Measurements from ENCODE around the gene CCDC178.
"Not testable (repeated sequence)": the region's sequence is repeated elsewhere in the genome, so short reads cannot be mapped to it uniquely, and the experiment has no call there.

CCDC178 gene

DNA sequence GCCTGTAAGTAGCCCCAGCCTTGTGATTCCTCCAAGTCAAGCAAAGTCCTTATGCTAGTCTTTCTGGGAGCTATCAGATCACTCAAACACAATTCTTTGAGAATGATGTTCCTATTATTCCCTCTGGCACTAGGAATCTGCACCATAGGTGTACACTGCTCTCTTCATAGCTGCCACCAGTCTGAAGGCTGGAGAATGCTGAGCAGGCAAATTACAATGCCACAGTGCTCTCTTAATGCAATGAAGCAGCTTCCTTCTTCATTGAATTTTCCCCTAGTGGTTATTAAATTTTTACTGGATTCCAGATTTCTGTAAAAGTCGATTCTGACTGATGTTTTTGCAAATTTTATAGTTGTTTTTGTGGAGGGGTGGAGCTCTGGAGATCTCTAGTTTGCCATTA is 84.8 kb downstream of the CCDC178 start:
- no peak for DNase-seq

DNA sequence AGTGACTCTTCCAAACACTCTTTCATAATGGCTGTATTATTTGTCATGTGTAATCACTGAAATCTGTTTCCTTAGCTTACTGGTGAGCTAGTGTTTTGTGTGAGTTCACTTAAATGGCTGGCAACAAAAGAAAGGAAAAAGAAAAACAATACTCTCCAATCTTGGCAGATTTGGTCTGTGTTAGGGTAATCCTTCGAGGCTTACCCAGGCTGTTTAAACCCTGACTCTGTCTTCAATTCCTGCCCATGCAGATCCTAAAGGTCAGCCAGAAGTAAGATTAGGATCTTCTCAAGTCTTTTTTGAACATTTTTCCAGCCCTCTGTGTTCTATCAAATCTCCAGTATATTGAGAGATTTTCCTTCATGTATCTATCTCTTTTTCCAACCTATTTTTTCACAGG is 85.3 kb downstream of the CCDC178 start:
- DNase-seq = no peak

DNA sequence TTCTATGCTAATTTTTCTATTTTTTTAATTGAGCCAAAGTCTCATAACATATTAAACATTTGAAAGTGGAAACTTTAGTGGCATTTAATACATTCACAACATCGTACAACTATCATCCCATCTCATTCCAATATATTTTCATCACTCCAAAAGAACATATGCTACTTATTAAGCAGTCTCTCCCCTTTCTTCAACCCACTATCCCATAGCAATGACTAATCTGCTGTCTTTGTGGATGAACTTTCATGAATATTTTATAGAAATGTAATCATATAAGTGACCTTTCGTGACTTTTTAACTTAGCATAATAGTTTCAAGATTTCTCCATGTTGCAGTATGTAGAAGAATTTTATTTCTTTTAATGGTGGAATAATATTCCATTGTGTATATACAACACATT is 90.3 kb downstream of the CCDC178 start:
- no peak for DNase-seq

DNA sequence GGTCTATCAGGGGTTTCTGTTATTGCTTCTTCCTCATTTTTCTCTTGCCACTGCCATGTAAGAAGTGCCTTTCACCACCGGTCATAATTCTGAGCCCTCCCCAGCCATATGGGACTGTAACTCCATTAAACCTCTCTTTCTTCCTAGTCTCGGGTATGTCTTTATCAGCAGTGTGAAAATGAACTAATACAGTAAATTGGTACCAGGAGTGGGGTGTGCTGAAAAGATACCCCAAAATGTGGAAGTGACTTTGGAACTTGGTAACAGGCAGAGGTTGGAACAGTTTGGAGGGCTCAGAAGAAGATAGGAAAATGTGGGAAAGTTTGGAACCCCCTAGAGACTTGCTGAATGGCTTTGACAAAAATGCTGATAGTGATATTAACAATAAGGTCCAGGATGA is 100.8 kb downstream of the CCDC178 start:
- not testable (repeated sequence) for DNase-seq

DNA sequence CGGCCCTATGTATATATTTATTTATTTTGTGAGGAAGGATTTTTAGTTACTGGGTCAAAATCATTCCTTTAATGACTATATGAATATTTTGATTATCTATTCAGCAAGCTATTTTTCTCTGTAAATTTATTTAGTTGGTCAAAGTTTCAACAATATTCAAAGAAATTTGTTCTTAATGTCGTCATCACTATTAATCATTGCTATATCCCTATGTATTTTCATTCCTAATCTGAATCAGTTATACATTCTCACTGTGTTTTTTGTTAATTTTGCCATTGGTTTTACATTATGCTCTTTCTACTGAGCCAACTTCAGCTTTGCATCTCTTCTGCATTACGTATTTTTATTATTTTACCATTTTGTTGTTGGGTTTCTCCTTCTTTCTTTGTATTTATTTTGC is 105.7 kb downstream of the CCDC178 start:
- no peak for DNase-seq

DNA sequence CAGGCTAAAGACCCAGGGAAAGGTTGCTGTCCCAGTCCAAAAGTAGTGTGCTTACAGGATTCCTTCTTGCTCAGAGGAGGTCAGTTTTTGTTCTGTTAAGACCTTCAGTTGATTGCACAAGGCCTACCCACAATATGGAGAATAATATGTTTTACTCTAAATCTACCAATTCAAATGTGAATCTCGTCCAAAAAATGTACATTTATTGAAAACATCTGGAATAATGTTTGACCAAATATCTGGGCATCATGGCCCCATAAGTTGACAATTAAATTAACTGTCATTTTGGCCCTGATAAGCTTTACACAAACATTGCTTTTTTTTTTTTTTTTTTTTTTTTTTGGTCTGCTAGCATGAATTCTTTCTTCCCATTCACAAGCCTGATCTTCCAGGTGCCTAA is 109.8 kb downstream of the CCDC178 start:
- DNase-seq = no peak

DNA sequence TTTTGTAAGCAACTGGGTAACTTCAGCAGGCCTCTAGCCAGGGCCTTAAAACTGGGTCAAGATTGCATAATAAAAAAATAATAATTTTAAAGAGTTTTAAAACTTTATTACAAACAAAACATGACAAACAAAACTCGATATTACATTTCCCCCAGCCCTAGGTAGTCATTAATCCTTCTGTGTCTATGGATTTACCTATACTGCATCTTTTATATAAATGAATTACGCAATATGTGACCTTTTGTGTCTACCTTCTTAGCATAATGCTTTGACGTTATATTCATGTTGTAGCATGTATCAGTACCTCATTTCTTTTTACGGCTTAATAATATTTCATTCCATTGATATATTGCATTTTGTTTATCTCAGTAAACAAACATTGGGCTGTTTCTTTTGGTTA is 113.5 kb downstream of the CCDC178 start:
- no peak for DNase-seq

DNA sequence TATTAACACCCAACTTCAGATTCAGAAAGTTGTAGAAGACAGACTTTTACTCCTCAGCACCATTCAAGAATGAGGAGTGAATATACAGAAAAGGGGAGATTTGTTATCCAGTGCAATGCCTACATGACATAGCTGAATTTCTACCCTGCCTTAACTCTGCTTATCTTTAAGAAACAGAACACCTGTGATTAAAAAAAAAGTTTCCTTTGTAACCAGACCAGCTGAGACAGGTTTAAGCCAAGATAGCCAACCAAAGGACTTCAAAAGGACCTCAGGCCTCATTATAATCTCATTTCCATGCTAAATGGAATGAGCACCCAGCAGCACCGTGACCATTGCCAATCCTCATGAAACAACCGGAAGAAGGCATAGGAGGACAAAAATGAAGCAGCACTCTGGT is 122.9 kb downstream of the CCDC178 start:
- no peak for DNase-seq

DNA sequence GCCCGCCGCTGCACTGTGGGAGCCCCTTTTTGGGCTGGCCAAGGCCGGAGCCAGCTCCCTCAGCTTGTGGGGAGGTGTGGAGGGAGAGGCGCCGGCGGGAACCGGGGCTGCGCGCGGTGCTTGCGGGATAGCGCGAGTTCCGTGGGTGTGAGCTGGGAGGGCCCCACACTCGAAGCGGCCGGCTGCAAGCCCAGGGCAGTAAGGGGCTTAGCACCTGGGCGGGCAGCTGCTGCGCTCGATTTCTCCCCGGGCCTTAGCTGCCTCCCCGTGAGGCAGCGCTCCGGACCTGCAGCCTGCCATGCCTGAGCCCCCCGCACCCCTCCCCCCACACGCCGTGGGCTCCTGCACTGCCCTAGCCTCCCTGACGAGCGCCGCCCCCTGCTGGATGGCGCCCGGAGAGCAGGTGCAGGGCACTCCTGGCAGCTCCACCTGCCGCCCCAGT is 124.4 kb downstream of the CCDC178 start:
- DNase-seq = no peak

DNA sequence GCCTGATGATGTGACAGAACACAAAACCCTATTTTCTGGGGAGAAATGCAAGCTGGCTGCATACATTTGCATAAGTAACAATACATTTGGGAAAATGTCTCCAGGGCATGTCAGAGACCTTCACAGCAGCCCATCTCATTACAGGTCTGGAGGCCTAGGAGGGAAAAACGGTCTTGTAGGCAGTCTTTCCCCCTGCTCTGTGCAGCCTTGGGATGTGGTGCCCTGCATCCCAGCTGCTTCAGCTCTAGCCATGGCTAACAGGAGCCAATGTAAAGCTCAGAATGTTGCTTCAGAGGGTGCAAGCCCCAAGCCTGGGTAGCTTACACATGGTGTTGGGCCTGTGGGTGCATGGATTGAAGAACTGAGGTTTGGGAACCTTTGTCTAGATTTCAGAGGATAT is 133.0 kb downstream of the CCDC178 start:
- no peak for DNase-seq

DNA sequence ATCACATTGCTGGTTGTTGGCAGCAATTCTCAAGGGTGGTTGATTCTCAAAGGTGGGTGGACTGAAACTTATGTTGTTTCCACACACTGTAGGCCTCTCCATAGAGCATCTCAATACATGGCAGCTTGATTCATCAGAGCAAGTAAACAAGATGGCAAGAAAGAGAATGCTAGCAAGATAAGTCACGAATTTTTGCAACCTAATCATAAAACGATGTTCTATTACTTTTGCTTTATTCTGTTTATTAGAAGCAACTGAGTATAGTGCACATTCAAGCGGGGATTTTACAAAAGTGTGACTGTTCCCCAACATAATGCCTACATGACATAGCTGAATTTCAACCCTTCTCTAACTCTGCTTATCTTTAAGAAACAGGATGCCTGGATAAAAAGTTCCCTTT is 136.2 kb downstream of the CCDC178 start:
- DNase-seq = no peak

DNA sequence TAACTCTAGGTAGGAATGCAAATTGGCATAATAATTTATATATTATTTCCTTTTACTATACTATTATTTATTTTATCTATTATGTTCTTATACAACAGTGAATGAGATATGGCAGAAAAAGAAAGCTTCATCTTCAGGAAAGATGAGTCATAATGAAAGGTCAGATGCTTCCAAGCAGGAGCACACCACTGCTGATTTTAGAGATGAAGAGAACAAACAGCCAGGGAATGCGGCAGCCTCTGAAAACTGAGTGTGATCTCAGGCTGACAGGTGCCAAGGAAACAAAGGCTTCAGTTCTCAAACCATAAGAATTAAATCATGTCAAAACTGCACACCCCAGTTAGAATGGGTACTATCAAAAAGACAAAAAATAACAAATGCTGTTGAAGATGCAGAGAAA is 149.0 kb downstream of the CCDC178 start:
- DNase-seq = no peak

DNA sequence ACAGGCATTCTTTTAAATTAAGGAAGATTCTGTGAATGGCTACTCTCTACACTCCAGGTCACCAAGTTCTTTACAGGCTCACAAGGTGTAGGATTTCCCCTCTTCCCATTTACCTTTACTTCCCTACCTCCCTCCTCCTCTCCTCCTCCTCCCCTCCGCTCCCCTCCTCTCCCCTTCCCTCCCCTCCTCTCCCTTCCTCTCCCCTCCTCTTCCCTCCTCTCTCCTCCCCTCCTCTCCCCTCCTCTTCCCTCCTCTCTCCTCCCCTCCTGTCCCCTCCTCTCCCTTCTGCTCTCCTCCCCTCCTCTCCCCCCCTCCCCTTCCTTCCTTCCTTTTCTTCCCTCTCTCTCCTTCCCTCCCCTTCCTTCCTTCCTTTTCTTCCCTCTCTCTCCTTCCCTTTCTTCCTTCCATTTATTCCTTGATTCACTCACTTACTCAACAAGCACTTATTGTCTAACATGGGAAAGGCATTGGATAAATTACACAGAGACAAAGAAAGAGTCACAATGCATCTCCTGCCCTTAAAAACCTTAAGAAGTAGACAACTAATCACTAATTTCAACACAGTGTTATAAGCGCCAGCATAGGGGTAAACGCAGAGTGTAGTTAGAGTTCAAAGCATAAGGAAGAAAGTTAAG is 152.3 kb downstream of the CCDC178 start:
- no peak for DNase-seq

DNA sequence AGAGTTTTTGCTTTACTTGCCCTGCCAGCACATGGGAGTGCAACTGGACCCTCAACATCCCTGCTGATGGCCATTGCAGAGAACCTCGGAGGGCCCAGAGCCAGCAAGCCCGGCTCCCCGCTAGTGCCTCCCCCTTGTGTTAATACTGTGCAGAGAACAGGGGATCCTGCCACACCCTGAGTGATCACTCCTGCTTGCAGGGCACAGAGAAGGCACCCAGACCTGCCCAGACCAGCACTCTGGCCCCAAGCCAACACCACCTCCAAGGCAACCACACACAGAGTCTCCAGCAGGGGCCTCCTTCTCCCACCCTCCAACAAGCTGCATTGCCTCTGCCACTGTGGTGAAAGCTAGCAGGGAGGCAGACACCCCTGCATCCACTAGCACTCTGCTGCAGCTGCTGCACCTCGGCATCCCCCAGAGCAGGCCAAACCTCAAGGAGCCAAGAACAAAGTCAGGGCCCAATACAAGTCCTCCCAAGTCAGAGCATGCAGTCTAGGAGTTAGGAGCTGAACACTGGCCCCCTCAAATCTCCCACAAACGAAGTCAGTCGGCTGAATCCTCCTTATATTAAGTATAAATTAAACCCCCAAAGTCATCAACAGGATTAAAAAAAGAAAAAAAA is 157.7 kb downstream of the CCDC178 start:
- no peak for DNase-seq

DNA sequence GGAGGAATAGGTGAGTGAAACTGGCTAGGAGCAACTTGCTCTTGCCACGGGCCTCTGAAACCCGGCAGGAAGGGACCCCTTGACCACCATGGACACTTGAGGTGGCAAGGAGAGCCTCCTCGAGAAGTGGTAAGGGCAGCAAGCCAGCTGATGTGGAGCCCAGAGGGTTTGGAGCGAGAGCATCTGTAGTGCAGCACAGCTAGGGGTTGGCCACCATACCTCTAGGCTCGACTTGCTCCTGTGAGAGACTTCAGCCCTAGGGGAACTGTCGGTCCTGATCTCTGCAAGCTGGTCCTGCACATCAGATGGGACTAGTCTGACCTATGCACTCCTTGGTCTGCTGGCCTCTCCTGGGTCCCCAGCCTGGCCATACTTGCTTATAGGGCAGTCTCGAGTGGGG is 158.4 kb downstream of the CCDC178 start:
- DNase-seq = no peak

DNA sequence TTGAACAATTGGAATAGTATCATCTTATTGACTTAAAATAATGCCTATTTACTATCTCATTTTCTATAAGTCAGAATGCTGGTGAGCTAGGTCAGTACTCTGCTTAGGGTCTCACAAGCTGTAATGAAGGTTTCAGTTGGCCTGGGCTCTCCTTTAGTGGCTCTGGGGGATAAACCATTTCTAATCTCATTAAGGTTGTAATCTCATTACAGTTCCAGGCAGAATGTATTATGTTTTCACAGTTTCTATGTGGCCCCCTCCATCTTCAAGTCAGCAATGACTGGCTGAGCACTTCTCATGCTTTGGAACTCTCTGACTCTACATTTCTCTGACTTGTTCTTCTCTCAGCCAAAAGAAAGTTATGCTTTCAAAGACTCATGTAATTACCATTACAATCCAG is 163.1 kb downstream of the CCDC178 start:
- DNase-seq = no peak

DNA sequence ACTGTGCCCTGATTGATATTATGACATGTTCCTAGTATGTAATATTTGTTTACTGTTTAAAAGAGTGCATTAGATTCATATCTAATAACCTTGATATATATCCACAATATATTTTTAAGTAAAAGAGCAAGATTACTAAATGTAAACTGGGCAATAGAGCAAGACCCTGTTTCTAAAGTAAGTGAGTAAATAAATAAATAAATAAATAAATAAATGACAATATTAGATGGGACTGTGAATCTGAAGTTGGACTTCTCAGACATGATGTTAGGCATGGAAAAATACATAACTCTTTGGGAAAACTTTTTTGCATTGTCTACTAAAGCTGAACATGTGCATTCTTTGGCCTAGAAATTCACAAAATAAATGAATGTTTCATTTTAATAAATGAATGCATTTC is 164.7 kb downstream of the CCDC178 start:
- no peak for DNase-seq

DNA sequence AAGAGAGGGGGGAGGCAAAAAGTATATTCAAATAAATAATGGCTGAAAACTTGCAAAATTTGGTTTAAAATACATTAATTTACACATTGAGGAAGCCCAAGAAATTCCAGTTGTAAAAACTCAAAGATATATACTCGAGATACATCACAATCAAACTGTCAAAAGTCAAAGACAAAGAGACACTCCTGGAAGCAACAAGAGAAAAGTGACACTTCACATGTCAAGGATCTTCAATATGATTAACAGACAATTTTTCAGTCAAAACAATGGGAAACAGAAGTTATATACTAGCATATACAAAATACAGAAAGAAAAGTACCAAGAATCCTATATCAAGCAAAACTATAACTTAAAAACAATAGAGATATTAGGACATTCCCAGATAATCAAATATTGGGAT is 170.2 kb downstream of the CCDC178 start:
- DNase-seq = no peak

DNA sequence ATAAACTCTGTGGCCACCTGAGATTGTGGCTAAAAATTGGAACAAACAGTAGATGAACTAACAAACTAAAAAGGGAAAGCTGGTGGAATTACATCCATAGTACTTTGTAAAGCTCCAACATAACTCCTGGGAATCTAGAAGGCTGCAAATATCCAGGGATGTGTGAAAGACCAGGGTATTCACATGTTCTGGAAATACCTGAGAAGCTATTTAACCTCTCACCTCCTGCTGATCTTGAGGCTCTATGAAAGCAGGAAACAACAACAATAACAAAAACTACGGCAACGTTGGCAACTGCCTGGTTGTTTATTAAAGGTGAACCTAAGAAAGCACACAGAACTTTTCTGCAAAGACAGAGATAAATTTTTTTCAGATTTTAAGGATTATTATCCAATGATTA is 171.3 kb downstream of the CCDC178 start:
- DNase-seq = no peak

DNA sequence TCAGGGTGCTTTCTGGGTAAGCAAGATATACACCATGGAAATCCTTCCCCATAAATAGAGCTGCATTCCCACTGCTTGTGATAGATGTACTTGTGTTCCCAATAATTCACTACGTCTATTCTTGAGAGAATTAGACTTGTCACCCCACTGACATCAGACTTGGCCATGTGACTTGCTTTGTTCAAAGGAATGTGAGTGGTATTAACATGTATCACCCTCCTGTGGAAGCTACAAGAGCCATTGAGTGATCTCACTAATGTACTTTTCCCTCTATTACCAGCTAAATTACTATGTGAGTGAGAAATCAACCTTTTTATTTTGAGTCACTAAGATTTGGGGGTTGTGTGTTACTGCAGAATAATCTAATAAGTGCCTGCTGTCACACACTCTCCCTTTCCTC is 176.0 kb downstream of the CCDC178 start:
- DNase-seq = no peak

DNA sequence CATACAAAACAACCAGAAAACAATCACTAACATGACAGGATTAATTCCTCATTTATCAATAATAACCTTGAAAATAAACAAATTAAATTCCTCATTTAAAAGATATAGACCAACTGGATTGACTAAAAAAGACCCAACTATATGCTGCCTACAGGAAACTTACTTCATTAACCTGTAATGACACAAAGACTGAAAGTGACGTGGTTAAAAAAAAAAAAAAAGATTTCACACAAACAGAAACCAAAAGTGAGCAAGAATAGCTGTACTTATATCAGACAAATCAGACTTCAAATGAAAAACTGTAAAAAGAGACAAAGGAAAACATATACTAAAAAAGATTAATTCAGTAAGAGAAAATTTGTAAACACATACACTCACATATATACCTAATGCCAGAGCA is 201.2 kb downstream of the CCDC178 start:
- DNase-seq = no peak

DNA sequence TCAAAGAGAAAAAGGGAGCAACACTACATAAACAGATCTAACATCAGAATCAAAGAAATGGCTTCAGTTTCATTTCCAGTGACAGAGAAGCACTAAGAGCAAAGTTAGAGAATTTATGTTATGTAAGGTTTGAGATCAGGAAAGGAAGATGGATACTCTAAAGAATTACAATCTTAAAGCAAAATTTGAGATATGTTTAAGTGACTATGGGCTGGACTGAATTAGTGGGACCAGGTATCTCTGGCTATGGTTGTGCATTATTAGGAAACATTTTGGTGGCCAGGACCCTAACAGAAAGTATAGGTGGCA is 208.2 kb downstream of the CCDC178 start:
- DNase-seq = no peak

DNA sequence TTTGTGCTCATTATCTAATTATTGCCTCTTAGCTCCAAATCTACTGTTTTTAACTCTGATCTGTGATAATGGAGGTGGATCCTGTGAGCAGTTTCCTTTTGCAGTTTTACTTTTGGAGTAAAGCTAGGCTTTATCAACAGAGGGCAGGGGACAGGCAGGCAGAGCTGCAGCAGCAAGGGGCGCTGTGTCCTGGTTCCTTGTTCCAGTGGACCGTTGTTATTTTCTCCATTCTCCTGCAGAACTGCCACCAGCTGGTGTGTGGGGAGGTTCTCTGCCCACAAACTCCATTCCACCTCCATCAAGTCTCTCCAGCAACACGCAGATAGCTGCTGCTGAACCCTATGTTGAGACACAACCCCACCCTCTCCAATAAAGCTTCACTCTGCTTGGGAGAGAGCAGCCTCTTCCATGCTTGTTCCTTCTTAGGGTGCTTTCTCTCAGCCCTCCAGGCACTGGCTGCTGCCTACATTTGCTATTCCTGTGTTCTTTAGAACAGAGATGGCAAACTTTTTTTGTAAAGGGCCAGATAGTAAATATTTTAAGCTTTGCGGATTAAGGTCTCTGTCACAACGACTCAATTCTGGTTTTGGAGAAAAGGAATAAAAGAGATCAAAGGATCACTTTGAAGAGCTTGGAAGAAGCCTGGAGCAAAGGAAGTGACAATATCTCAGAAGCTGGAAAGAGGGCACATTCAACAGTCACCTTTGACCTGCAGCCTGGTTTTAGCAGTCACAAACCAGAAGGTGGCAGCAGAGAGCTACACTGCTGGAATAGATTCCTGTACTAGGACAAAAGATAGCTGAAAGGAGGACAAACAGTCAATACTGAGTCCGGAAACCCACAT is 208.8 kb downstream of the CCDC178 start:
- DNase-seq = peak; percentile 20 to 33

DNA sequence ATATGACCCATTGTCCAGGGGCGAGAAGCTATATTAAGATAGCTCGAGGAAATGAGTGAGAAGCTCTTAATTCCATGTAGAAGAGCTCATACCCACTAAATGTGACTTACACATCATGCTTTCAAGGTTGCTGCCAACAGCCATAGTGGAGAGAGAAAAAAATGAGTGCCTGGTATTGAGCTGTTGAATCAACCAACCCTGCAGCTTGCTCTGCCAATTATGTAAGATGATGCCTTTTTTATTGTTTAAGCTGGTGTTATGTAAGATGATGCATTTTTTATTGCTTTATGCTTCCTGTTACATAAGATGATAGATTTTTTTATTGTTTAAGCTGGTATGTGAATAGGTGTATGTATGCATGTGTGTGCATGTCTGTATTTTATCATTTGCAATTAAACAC is 228.2 kb downstream of the CCDC178 start:
- DNase-seq = no peak
